HepG2 (cell line): ENCODE data around the gene PPP3R1. TPM values are rescaled to one million over a fixed set of nuclear protein-coding genes. Genes with fewer than 3 reads are reported as not detected.

Source experiments
- ATAC-seq: fragments of 200-7000 bp; cut with Tn5 transposase; 3 replicates; pipeline ENCODE4 v1.9.1; 2020; ENCODE audit warnings: mild to moderate bottlenecking, moderate library complexity
- BruUV-seq: library from RNA; stranded (reverse); fragments of 400-500 nt; replicated peaks from 2 replicates; lab custom pipeline; 2021; lab: Mats Ljungman, UMichigan
- CTCF ChIA-PET: fragments of 300-600 bp; formaldehyde crosslinking; extraction: SDS; loops from one replicate; lab custom pipeline; 2021; ENCODE audit warnings: low total read pairs, inconsistent platforms, low intra/inter-chr PET ratio; lab: Yijun Ruan, JAX
- POLR2A ChIA-PET: fragments of 350-600 bp; sonication (Branson Sonifier 250); formaldehyde crosslinking; loops from one replicate; lab custom pipeline; 2020; ENCODE audit warnings: antibody characterized with exemption, inconsistent platforms; lab: Yijun Ruan, JAX
- DNase-seq: peaks from one replicate; pipeline ENCODE4 v3.0.0-alpha.2; 2015; ENCODE audit warnings: low spot score
- FAIRE-seq: peaks from 3 replicates; lab custom pipeline; 2011; peaks lifted over from hg19 to GRCh38; lab: Jason Lieb, UNC
- H2AFZ ChIP-seq: one replicate; pipeline ENCODE4 v1.6.1; 2011; ENCODE audit warnings: low read length, inconsistent platforms
- H3K27ac ChIP-seq: fragments of 300-600 bp; 3 replicates; pipeline ENCODE4 v1.8.0; 2011; ENCODE audit warnings: mixed run types, mild to moderate bottlenecking, mixed read lengths, low read length, inconsistent platforms; ENCODE audit not compliant: insufficient read depth; ENCODE audit errors: extremely low read length
- H3K27me3 ChIP-seq, 2 experiments: fragments of 200-600 bp in 1 of 2; 2 replicates in 1 of 2; 3 replicates in 1 of 2; pipeline versions ENCODE4 v1.6.0 to v1.8.0; 2011; ENCODE audit warnings: low read length in 2 of 2, mild to moderate bottlenecking in 2 of 2, moderate library complexity in 2 of 2, inconsistent platforms in 1 of 2; ENCODE audit not compliant: insufficient read depth in 2 of 2, control insufficient read depth in 1 of 2
- H3K36me3 ChIP-seq, 2 experiments: fragments of 200-600 bp in 1 of 2; replicated peaks in 1 of 2; 2 replicates in 1 of 2; 3 replicates in 1 of 2; pipeline versions ENCODE4 v1.5.1 to v1.8.0; 2011; ENCODE audit warnings: low read length in 2 of 2, inconsistent platforms in 1 of 2; ENCODE audit not compliant: insufficient read depth in 2 of 2, control insufficient read depth in 1 of 2
- H3K4me1 ChIP-seq: 2 replicates; pipeline ENCODE4 v1.5.1; 2012; ENCODE audit warnings: low read length, inconsistent platforms; ENCODE audit not compliant: insufficient read depth
- H3K4me2 ChIP-seq: 2 replicates; pipeline ENCODE4 v1.6.0; 2011; ENCODE audit warnings: low read depth, low read length, inconsistent platforms
- H3K4me3 ChIP-seq, 3 experiments: fragments of 200-600 bp in 1 of 3; sonication (generic), shearing (Covaris generic) in 1 of 3; replicated peaks in 1 of 3; 2 replicates each; pipeline ENCODE4 v1.5.1; 2011 to 2016; ENCODE audit warnings: low read length in 3 of 3, inconsistent platforms in 2 of 3, low read depth in 2 of 3, mild to moderate bottlenecking in 2 of 3, control low read depth in 1 of 3, mixed read lengths in 1 of 3; ENCODE audit not compliant: insufficient read depth in 1 of 3
- H3K79me2 ChIP-seq: one replicate; pipeline ENCODE4 v1.6.1; 2011; ENCODE audit warnings: low read length, inconsistent platforms; ENCODE audit not compliant: insufficient read depth
- H3K9ac ChIP-seq: 2 replicates; pipeline ENCODE4 v1.6.0; 2011; ENCODE audit warnings: mild to moderate bottlenecking, low read depth, low read length, inconsistent platforms; ENCODE audit not compliant: insufficient read depth
- H3K9me3 ChIP-seq: 2 replicates; pipeline ENCODE4 v1.5.1; 2012; ENCODE audit warnings: mild to moderate bottlenecking, low read length
- H4K20me1 ChIP-seq: 2 replicates; pipeline ENCODE4 v1.6.0; 2011; ENCODE audit warnings: inconsistent platforms, mild to moderate bottlenecking, low read length, moderate library complexity; ENCODE audit not compliant: insufficient read depth
- AHR ChIP-seq: IDR thresholded peaks from 2 replicates; pipeline ENCODE4 v1.6.1; 2018; ENCODE audit warnings: missing genetic modification reagents, missing compliant biosample characterization
- EHMT2 ChIP-seq: fragments of 200-600 bp; sonication (generic); IDR thresholded peaks from 2 replicates; pipeline ENCODE4 v1.7.0; 2017; ENCODE audit warnings: antibody characterized with exemption, low read depth, low read length, borderline replicate concordance
- ELK4 ChIP-seq: sonication (generic); formaldehyde crosslinking; IDR thresholded peaks from 2 replicates; pipeline ENCODE4 v1.9.0; 2021; ENCODE audit warnings: missing genetic modification reagents, borderline replicate concordance
- EP300 ChIP-seq, 3 experiments: sonication (generic) in 1 of 3; formaldehyde crosslinking in 1 of 3; IDR thresholded peaks; 2 replicates each; pipeline versions ENCODE4 v1.5.1 to v1.6.1; 2011 to 2020; ENCODE audit warnings: low read depth in 2 of 3, low read length in 2 of 3, borderline replicate concordance in 1 of 3, improper control_type of control experiment in 1 of 3, mild to moderate bottlenecking in 1 of 3, missing genetic modification reagents in 1 of 3, moderate library complexity in 1 of 3
- FOXP4 ChIP-seq: sonication (generic); formaldehyde crosslinking; IDR thresholded peaks from 2 replicates; pipeline ENCODE4 v1.4.0; 2020; ENCODE audit warnings: missing genetic modification reagents
- GRHL1 ChIP-seq: sonication (generic); formaldehyde crosslinking; conservative IDR thresholded peaks from 2 replicates; pipeline ENCODE4 v1.8.0; 2022; ENCODE audit warnings: missing genetic modification reagents
- NBN ChIP-seq: fragments of 450-650 bp; conservative IDR thresholded peaks from 2 replicates; pipeline ENCODE4 v1.6.1; 2017
- NRL ChIP-seq: sonication (generic); formaldehyde crosslinking; IDR thresholded peaks from 2 replicates; pipeline ENCODE4 v1.5.0; 2020; ENCODE audit warnings: missing genetic modification reagents, mild to moderate bottlenecking, moderate library complexity, borderline replicate concordance
- PITX1 ChIP-seq: sonication (generic); formaldehyde crosslinking; IDR thresholded peaks from 2 replicates; pipeline ENCODE4 v1.5.1; 2020; ENCODE audit warnings: mild to moderate bottlenecking, missing genetic modification reagents
- RFX3 ChIP-seq: IDR thresholded peaks from 2 replicates; pipeline ENCODE4 v1.6.1; 2016; ENCODE audit warnings: missing biosample characterization, missing genetic modification reagents
- SNAPC2 ChIP-seq: sonication (generic); formaldehyde crosslinking; IDR thresholded peaks from 2 replicates; pipeline ENCODE4 v1.8.1; 2022; ENCODE audit warnings: mild to moderate bottlenecking, missing genetic modification reagents
- TAF15 ChIP-seq: fragments of 200-400 bp; formaldehyde crosslinking; IDR thresholded peaks from one replicate; pipeline ENCODE4 v1.6.1; 2018; ENCODE audit warnings: mild to moderate bottlenecking, low read depth, low read length; ENCODE audit not compliant: poor library complexity, severe bottlenecking
- ZNF431 ChIP-seq: sonication (generic); formaldehyde crosslinking; IDR thresholded peaks from 2 replicates; pipeline ENCODE4 v1.9.0; 2022; ENCODE audit warnings: missing genetic modification reagents, low read depth, mild to moderate bottlenecking, borderline replicate concordance
- ZNF558 ChIP-seq: sonication (generic); formaldehyde crosslinking; IDR thresholded peaks from 2 replicates; pipeline ENCODE4 v1.9.0; 2022; ENCODE audit warnings: mild to moderate bottlenecking, missing genetic modification reagents, borderline replicate concordance
- WGBS: methylation state at CpG from one replicate; pipeline ENCODE4 v1.1.6; 2017; ENCODE audit warnings: low lambda C conversion rate; 5-methylcytosine and 5-hydroxymethylcytosine counted together
- in situ Hi-C: cut with HindIII; loops from 2 replicates; pipeline ENCODE4 v1.10.0; 2017; ENCODE audit warnings: low pct_unique_long_range_greater_than_20kb; ENCODE audit not compliant: extremely low pct_ligation_motif_present
- intact Hi-C: fragments of 100-400 bp; cut with micrococcal nuclease; formaldehyde crosslinking; loops from one replicate; pipeline ENCODE4 v1.10.0; 2022; ENCODE audit not compliant: unreplicated experiment
- polyA plus RNA-seq, 8 experiments: library from polyadenylated mRNA; depleted of rRNA in 3 of 8; stranded (reverse) in 7 of 8; unstranded in 1 of 8; fragments of >200 nt; fragmentation: Illumina TruSeq in 4 of 8; extraction: Trizol in 4 of 8; gene quantifications; 2 replicates each; pipeline versions ENCODE4 v1.2.1 to v1.2.3, GENCODE V29; 2011 to 2016; ENCODE audit warnings: low read depth in 4 of 8, missing spikeins in 1 of 8, mixed read lengths in 1 of 8; ENCODE audit not compliant: insufficient read depth in 1 of 8
- total RNA-seq, 5 experiments: library from RNA; depleted of rRNA; stranded (reverse); fragments of >200 nt; fragmentation: Illumina TruSeq; extraction: Trizol; gene quantifications; 2 replicates each; pipeline ENCODE4 v1.2.3, GENCODE V29; 2016; ENCODE audit warnings: low read depth in 1 of 5

The PPP3R1 gene
- total and polyA plus RNA-seq, 2 of the 13 experiments (the other 11 are each of a cell fraction or from before 2014, with no cell fraction given): 11.6 to 25.7 TPM

GRCh38 chr2:68188831-68189230 is 63.5 kb downstream of the PPP3R1 start:
- H3K36me3 ChIP-seq: peaks cover 7 to 12% of the 10 kb centered on the region in 2 experiments
- no peak overlapping the region for H2AFZ ChIP-seq
- ATAC-seq (no peak), DNase-seq (no peak), FAIRE-seq (no peak)
- no peak overlapping the region for H3K9ac ChIP-seq
- H3K27ac ChIP-seq: no peak overlapping the region
- no peak overlapping the region for H3K4me2 ChIP-seq
- ChIA-PET POLR2A (no interaction called here), CTCF (no interaction called here)
- H4K20me1 ChIP-seq: peaks cover 11% of the 10 kb centered on the region
- H3K4me3 ChIP-seq: no peak overlapping the region
- in situ Hi-C loops: no loop called here
- no peaks in the 10 kb centered on the region for H3K9me3 ChIP-seq
- H3K27me3 ChIP-seq: no peaks in the 10 kb centered on the region
- intact Hi-C loops: loop anchor here (5.0 kb wide), 1 partner anchor 63 kb away; the partner anchor contains the start of gene PPP3R1
- 96% methylated on average over 5 of the region's 5 CpGs for WGBS
- peaks cover 30% of the 10 kb centered on the region for H3K4me1 ChIP-seq
- peaks cover 45% of the 10 kb centered on the region for H3K79me2 ChIP-seq
- TF ChIP-seq ELK4 (no peak), NRL (no peak)
- no TSS peak for BruUV-seq

- Histone ChIP-seq H3K36me3 (peaks cover 9 to 26% of the 10 kb centered on the region in 2 experiments), H3K9me3 (no peaks in the 10 kb centered on the region), H3K4me1 (peaks cover 19% of the 10 kb centered on the region), H3K4me2 (no peak overlapping the region), H3K27ac (no peak overlapping the region), H3K27me3 (no peaks in the 10 kb centered on the region), H3K9ac (no peak overlapping the region), H3K79me2 (peaks cover 30% of the 10 kb centered on the region), H2AFZ (no peak overlapping the region), H4K20me1 (peaks cover 7% of the 10 kb centered on the region), H3K4me3 (no peak overlapping the region)
- ATAC-seq (no peak), FAIRE-seq (no peak), DNase-seq (no peak)
- in situ Hi-C loops (no loop called here), intact Hi-C loops (loop anchor here (5.0 kb wide), 1 partner anchor 65 kb away; the partner anchor contains the start of gene PPP3R1)
- no peak for TF ChIP-seq ZNF431 (CRISPR knock-in tag)
- TF ChIP-seq SNAPC2 (CRISPR knock-in tag): no peak
- no peak for TF ChIP-seq RFX3
- no peak for TF ChIP-seq NBN
- no peak for TF ChIP-seq TAF15
- no peak for TF ChIP-seq FOXP4 (CRISPR knock-in tag)
- TF ChIP-seq AHR (CRISPR knock-in tag): no peak
- TF ChIP-seq EP300 (IDR thresholded peaks at IDR 0.05; ENCODE audit: low read depth in 2 of 2, low read length in 2 of 2): no peak
- no peak for TF ChIP-seq EP300 (CRISPR knock-in tag; IDR thresholded peaks at IDR 0.05; ENCODE audit: borderline replicate concordance)
- TF ChIP-seq EHMT2: no peak
- TF ChIP-seq GRHL1 (CRISPR knock-in tag): no peak
- TF ChIP-seq PITX1 (CRISPR knock-in tag): no peak
- TF ChIP-seq ZNF558 (CRISPR knock-in tag): no peak
- POLR2A ChIA-PET: no interaction called here
- BruUV-seq: no TSS peak
- 5% methylated on average over 1 of the region's 1 CpG for WGBS
- CTCF ChIA-PET: no interaction called here
These were observed 65.0 kb downstream of the PPP3R1 start for GRCh38 chr2:68187329-68187728.
